Activated naive CD4-positive, alpha-beta T cell treated with anti-CD3 and anti-CD28 coated beads for 36 hours (primary cell): ENCODE results near the gene ANKRD62. TPM values are rescaled to one million over a fixed set of nuclear protein-coding genes. Genes with fewer than 3 reads are reported as not detected.

Source experiments
- total RNA-seq, 2 experiments: library from RNA; stranded (reverse); gene quantifications; one replicate each; pipeline ENCODE4 v1.2.3, GENCODE V29; 2021

ANKRD62 gene
- total RNA-seq, 2 experiments from 2014 or later = not detected

Other genes starting within 250 kb of the ANKRD62 start
- 10 to 100 TPM; 23.2 TPM for gene CHMP1B, start 242.4 kb upstream of the ANKRD62 start, total RNA-seq
- gene MPPE1, start 185.5 kb upstream of the ANKRD62 start, total RNA-seq = 10 to 100 TPM; 30.4 to 34.3 TPM
- gene IMPA2, start 112.3 kb upstream of the ANKRD62 start, total RNA-seq = 10 to 100 TPM; 23.6 to 28.9 TPM
- not detected for gene CIDEA, start 160.5 kb downstream of the ANKRD62 start, total RNA-seq
- gene TUBB6, start 214.4 kb downstream of the ANKRD62 start, total RNA-seq = 1 to 10 TPM; 2.6 to 2.7 TPM